GM12801 (cell line): ENCODE measurements around the gene HNRNPAB.

Source experiments
- TF ChIP-seq, protein P1 (sequence below): IDR thresholded peaks from one replicate; pipeline ENCODE4 v1.5.1; 2011; ENCODE audit warnings: control low read depth; ENCODE audit not compliant: insufficient read length; ENCODE audit errors: extremely low read depth

Gene HNRNPAB

DNA sequence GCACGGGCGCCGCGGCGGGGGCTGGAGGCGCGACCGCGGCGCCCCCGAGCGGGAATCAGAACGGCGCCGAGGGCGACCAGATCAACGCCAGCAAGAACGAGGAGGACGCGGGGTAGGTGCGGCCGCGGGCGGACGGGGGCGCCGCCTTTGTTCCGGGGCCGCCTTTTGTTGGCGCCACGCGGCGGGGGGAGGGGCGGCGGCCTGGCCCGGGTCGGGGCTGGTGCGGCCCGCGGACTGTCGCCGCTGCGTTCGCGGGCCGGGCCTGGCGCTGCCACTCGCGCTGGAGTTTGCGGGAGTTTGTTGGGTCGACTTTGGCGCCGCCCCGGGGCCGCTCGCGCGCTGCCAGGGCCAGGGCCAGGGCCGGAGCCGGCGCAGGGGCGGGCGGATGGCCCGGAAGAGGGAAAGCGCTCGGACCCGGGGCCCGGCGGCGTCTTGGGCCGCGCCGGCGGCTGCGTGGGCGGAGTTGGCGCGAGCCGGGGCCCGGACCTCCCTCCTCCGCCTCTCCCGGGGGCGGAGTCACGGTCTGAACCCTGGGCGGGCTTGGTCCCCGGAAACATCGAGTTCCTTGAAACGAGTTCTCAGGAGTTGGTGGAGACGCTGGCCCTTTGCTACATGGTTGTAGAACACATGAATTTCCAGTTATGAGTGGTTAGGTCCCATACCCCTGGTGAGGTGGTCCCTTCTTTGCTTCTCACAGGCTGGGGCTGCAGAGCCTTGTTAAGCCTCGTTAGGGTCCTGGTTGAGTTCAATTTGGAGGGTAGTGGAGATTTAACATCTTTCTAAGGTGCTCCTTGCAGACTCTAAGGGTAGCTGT lies 809 bp downstream of the HNRNPAB start:
- TF ChIP-seq, protein P1, sequence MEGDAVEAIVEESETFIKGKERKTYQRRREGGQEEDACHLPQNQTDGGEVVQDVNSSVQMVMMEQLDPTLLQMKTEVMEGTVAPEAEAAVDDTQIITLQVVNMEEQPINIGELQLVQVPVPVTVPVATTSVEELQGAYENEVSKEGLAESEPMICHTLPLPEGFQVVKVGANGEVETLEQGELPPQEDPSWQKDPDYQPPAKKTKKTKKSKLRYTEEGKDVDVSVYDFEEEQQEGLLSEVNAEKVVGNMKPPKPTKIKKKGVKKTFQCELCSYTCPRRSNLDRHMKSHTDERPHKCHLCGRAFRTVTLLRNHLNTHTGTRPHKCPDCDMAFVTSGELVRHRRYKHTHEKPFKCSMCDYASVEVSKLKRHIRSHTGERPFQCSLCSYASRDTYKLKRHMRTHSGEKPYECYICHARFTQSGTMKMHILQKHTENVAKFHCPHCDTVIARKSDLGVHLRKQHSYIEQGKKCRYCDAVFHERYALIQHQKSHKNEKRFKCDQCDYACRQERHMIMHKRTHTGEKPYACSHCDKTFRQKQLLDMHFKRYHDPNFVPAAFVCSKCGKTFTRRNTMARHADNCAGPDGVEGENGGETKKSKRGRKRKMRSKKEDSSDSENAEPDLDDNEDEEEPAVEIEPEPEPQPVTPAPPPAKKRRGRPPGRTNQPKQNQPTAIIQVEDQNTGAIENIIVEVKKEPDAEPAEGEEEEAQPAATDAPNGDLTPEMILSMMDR, result no peak

DNA sequence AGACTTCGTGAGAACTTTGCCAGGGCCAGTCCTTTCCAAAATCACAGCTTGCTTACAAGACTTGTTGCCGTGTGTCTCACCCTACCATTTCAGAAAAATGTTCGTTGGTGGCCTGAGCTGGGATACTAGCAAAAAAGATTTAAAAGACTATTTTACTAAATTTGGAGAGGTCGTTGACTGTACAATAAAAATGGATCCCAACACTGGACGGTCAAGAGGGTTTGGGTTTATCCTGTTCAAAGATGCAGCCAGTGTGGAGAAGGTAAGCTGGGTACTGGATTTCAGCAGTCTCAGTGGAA lies 1.4 kb downstream of the HNRNPAB start:
- TF ChIP-seq, protein P1, result no peak

DNA sequence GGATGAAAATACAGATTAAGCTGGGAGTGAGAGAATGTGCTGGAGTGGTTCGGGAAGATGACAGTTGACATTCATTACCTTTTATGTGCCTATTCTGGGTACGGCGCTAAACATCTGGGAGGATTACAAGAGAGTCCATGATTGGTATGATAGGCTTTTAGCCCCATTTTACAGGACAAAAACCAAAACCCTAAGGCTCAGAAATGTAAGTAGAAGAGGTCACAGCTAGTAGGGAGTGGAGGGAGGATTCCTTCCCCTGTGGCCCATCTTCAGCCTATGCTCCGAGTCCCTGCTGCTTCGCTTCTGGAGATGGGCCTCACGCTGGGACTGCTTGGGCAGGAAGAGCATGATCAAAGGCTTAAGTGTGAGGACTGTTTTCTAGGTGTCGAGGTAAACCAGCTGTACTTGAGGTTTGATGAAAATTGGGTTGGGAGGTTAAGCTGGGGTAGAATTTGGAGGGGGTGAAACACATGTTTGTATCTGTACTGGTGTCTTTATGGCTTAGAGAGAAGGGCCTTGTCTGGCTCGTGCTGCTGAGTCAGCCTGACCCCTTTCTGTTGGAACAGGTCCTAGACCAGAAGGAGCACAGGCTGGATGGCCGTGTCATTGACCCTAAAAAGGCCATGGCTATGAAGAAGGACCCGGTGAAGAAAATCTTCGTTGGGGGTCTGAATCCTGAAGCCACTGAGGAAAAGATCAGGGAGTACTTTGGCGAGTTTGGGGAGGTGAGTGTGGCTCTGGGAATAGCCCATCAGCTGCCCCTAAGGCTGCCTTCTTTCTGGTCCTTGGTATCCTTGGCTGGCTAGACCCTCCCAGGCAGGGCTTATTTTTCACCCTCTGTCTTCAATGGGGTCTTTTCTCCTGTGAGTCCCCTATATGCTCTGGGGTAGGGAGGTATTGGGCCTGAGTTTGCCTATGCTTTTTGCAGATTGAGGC lies 2.1 kb downstream of the HNRNPAB start:
- TF ChIP-seq, protein P1, result no peak

DNA sequence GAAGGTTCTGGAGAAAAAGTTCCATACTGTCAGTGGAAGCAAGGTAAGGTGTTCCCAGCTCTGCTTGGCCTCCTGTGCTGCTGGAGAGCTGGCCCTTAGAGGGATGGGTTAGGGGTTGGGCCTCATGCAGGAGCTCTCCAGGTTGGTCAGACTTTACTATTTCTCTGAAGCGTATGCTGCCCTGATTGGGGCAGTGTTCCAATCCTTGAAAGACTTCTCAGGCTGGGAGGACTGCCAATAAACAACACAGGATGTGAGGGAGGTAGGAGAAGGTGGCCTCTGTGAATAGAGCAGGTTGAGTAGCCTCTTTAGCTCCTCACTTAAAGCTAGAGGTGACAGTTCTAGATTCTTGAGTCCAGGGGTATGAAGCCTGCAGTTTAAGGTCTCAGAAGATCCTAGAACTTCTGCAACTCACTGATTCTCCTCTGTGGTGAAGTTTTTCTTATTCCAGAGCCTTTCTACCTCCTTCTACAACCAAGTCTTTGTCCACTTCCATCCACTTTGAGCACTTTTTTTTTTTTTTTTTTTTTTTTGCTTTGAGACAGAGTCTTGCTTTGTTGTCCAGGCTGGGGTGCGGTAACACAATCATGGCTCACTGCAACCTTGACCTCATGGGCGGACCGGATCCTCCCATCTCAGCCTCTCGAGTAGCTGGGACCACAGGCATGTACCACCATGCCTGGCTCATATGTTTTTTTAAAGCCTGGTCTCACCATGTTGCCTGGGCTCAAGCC lies 3.0 kb downstream of the HNRNPAB start:
- TF ChIP-seq, protein P1, result no peak

DNA sequence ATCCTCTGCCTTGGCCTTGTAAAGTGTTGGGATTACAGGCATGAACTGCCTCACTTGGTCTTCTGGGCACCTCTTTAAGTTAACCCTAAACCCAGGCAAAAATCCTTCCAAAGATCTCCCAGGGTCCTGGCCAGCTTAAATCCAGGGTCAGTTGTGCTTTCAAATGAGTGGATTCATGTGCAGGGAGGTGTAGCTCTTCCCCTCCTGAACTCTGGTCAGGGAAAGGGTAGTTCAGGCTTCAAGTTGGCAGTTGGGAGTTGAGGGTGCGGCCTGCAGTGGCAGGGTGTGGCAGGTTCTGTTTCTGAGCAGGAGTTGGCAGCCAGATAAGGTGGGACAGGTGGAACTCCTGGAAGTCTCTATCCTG lies 3.6 kb downstream of the HNRNPAB start:
- TF ChIP-seq, protein P1, result no peak

DNA sequence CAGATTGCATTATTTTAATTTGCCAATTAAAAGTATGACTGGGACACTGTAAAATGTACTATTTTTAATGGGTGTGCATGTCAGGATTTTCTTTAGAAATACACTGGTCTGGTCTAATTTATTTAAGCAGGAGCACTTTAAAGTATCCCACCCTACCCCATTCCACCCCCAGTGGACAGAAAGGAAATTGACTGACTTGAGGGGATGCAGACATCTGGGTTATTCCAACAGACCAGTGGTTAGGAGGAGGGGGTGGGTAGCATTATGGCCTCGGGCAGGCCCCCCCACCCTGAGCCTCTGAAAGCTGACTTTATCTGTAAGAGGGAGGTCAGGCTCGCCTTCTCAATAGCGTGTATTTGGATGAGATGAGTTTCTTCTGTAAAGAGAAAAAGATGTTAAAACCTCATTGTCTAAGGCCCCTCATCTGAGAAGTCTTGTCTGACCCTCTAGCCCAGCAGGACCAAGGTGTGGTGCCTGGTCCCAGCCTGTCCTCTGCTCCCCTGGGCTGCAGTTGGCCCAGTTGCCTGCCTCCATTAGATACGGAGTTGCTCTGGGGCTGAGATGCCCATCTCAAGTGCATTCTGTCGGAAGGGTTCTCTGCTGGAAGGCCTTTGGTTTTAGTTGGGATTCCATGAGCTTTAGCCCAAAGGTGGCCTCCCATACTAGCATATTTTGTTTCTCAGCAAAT lies 4.4 kb downstream of the HNRNPAB start:
- TF ChIP-seq, protein P1, result no peak
